PC-9 (cell line): ENCODE data around the gene DNASE2. TPM values are rescaled to one million over a fixed set of nuclear protein-coding genes. Genes with fewer than 3 reads are reported as not detected.
"Not testable (repeated sequence)": the region's sequence is repeated elsewhere in the genome, so short reads cannot be mapped to it uniquely, and the experiment has no call there.

Experiments used
- BruUV-seq: library from RNA; stranded (reverse); fragments of 400-500 nt; replicated peaks from 2 replicates; lab custom pipeline; 2021; lab: Mats Ljungman, UMichigan
- CTCF ChIA-PET: fragments of 300-600 bp; sonication (Branson Sonifier 250); formaldehyde crosslinking; loops from one replicate; lab custom pipeline; 2022; ENCODE audit warnings: antibody characterized with exemption; lab: Charles Lee
- POLR2A ChIA-PET: fragments of 300-600 bp; sonication (Branson Sonifier 250); formaldehyde crosslinking; loops from one replicate; lab custom pipeline; 2022; ENCODE audit warnings: antibody characterized with exemption; ENCODE audit not compliant: unreplicated experiment; lab: Charles Lee
- DNase-seq, 2 experiments: peaks; one replicate each; pipeline versions ENCODE4 v3.0.0 to v3.0.0-alpha.2; 2015 to 2022; ENCODE audit warnings: mixed read lengths in 1 of 2
- H2AFZ ChIP-seq: fragments of 200-600 bp; sonication (generic); 2 replicates; pipeline ENCODE4 v1.8.1; 2017; ENCODE audit warnings: antibody characterized with exemption
- H3F3A ChIP-seq: fragments of 200-600 bp; sonication (generic); 2 replicates; pipeline ENCODE4 v1.8.1; 2017; ENCODE audit warnings: antibody characterized with exemption, mild to moderate bottlenecking, low read depth; ENCODE audit not compliant: insufficient read depth
- H3K27ac ChIP-seq: fragments of 200-600 bp; sonication (generic); 2 replicates; pipeline ENCODE4 v1.6.1; 2016; ENCODE audit warnings: mixed run types
- H3K27me3 ChIP-seq: fragments of 200-600 bp; sonication (generic); 2 replicates; pipeline ENCODE4 v1.6.1; 2016; ENCODE audit warnings: low read depth, mixed run types; ENCODE audit not compliant: insufficient read depth
- H3K36me3 ChIP-seq: fragments of 200-600 bp; sonication (generic); 2 replicates; pipeline ENCODE4 v1.6.1; 2016; ENCODE audit warnings: low read depth, mixed run types
- H3K4me1 ChIP-seq: fragments of 200-600 bp; sonication (generic); replicated peaks from 2 replicates; pipeline ENCODE4 v1.6.1; 2016; ENCODE audit warnings: mixed run types; ENCODE audit not compliant: insufficient read depth
- H3K4me2 ChIP-seq: fragments of 200-600 bp; sonication (generic); 2 replicates; pipeline ENCODE4 v1.6.1; 2017; ENCODE audit warnings: mixed run types
- H3K4me3 ChIP-seq: fragments of 200-600 bp; sonication (generic); 2 replicates; pipeline ENCODE4 v1.6.1; 2016; ENCODE audit warnings: mixed run types
- H3K79me2 ChIP-seq: fragments of 200-600 bp; sonication (generic); 2 replicates; pipeline ENCODE4 v1.6.1; 2017; ENCODE audit warnings: low read depth, mixed run types
- H3K9me2 ChIP-seq: fragments of 200-600 bp; sonication (generic); 2 replicates; pipeline ENCODE4 v1.8.1; 2017; ENCODE audit warnings: mild to moderate bottlenecking; ENCODE audit not compliant: insufficient read depth
- H3K9me3 ChIP-seq: fragments of 200-600 bp; sonication (generic); 2 replicates; pipeline ENCODE4 v1.8.1; 2016; ENCODE audit warnings: low read depth; ENCODE audit not compliant: insufficient read depth
- H4K20me1 ChIP-seq: fragments of 200-600 bp; sonication (generic); 2 replicates; pipeline ENCODE4 v1.8.1; 2017; ENCODE audit not compliant: insufficient read depth
- CTCF ChIP-seq: fragments of 200-600 bp; sonication (generic); conservative IDR thresholded peaks from 2 replicates; pipeline ENCODE4 v1.6.1; 2017; ENCODE audit warnings: mixed run types, antibody characterized with exemption, mild to moderate bottlenecking, moderate library complexity
- EZH2 ChIP-seq: fragments of 200-600 bp; sonication (generic); IDR thresholded peaks from 2 replicates; pipeline ENCODE4 v1.8.0; 2017; ENCODE audit warnings: antibody characterized with exemption, low read depth
- intact Hi-C: fragments of 100-400 bp; cut with micrococcal nuclease; formaldehyde crosslinking; loops from one replicate; pipeline ENCODE4 v1.10.0; 2022; ENCODE audit not compliant: unreplicated experiment
- total RNA-seq: library from RNA; stranded (reverse); gene quantifications from 2 replicates; pipeline ENCODE4 v1.2.3, GENCODE V29; 2021

The DNASE2 gene
- total RNA-seq, 1 experiment from 2014 or later, result 68.4 TPM

DNA sequence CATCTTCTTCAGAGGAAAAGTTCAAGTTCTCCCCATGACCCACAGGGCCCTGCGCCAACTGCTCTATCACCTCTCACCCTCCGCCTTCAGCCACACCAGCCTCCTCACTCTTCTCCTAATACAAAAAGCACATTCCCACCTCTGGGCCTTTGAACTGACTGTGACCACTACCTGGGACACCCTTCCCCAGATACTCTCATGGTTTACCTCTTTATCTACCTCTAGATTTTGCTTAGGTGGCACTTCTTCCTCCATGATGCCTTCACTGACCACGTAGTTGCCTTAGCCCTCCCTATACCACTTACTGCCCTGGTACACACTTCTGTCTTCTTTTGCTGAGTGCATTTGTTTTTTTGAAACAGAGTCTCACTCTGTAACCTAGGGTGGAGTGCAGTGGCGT, 41.7 kb upstream of the DNASE2 start:
- ChIA-PET POLR2A (no interaction called here), CTCF (no interaction called here)
- H3K27ac ChIP-seq, result no peak overlapping the region
- TF ChIP-seq CTCF (no peak), EZH2 (no peak)
- H3K27me3 ChIP-seq, result no peaks in the 10 kb centered on the region
- no peaks in the 10 kb centered on the region for H3K9me2 ChIP-seq
- intact Hi-C loops, result no loop called here
- H3K4me3 ChIP-seq, result no peak overlapping the region
- H3K4me2 ChIP-seq, result no peak overlapping the region
- H3K36me3 ChIP-seq, result peaks cover 35% of the 10 kb centered on the region
- no peaks in the 10 kb centered on the region for H3K79me2 ChIP-seq
- DNase-seq, result no peak
- H2AFZ ChIP-seq, result no peak overlapping the region
- no peaks in the 10 kb centered on the region for H4K20me1 ChIP-seq
- H3K4me1 ChIP-seq, result no peaks in the 10 kb centered on the region; the same call in 1 of the 2 replicates
- no TSS peak for BruUV-seq
- peaks cover 31% of the 10 kb centered on the region for H3F3A ChIP-seq
- H3K9me3 ChIP-seq, result no peaks in the 10 kb centered on the region

GRCh38 chr19:12921047-12921446, 39.8 kb upstream of the DNASE2 start:
- Histone ChIP-seq H3K4me3 (no peak overlapping the region), H3K36me3 (peaks cover 26% of the 10 kb centered on the region; the same call in 1 of the 2 replicates), H3K9me2 (no peaks in the 10 kb centered on the region), H3K4me2 (no peak overlapping the region), H4K20me1 (no peaks in the 10 kb centered on the region), H3K4me1 (no peaks in the 10 kb centered on the region; the same call in 1 of the 2 replicates), H3K79me2 (no peaks in the 10 kb centered on the region), H2AFZ (no peak overlapping the region), H3K27me3 (no peaks in the 10 kb centered on the region), H3K9me3 (no peaks in the 10 kb centered on the region), H3K27ac (no peak overlapping the region), H3F3A (peaks cover 31% of the 10 kb centered on the region)
- intact Hi-C loops, result no loop called here
- ChIA-PET CTCF (no interaction called here), POLR2A (interaction anchor here (1.1 kb wide), 1 partner anchor 30 kb away, joined by 15 read pairs; the partner anchor contains the start of gene GCDH)
- BruUV-seq, result no TSS peak
- no peak for DNase-seq
- TF ChIP-seq CTCF, result no peak
- no peak for TF ChIP-seq EZH2

- H3K36me3 ChIP-seq, result 0 out of 2 replicates have a peak, but pooled peaks cover 4% of the 10 kb centered on the region
- H3K4me1 ChIP-seq, result no peaks in the 10 kb centered on the region; the same call in 1 of the 2 replicates
- POLR2A ChIA-PET, result no interaction called here
- no peak for DNase-seq
- H3K4me3 ChIP-seq, result no peak overlapping the region
- CTCF ChIA-PET, result no interaction called here
- BruUV-seq, result no TSS peak
- no peak overlapping the region for H2AFZ ChIP-seq
- no peaks in the 10 kb centered on the region for H3K9me3 ChIP-seq
- no peaks in the 10 kb centered on the region for H3K9me2 ChIP-seq
- no peak overlapping the region for H3K4me2 ChIP-seq
- peaks cover 29% of the 10 kb centered on the region for H3F3A ChIP-seq
- H3K79me2 ChIP-seq, result no peaks in the 10 kb centered on the region
- TF ChIP-seq CTCF (no peak), EZH2 (no peak)
- no peaks in the 10 kb centered on the region for H3K27me3 ChIP-seq
- intact Hi-C loops, result loop anchor here (2.0 kb wide), 1 partner anchor 27 kb away; the partner anchor contains the start of gene GCDH
- H4K20me1 ChIP-seq, result no peaks in the 10 kb centered on the region
- no peak overlapping the region for H3K27ac ChIP-seq
These were observed 37.0 kb upstream of the DNASE2 start for GRCh38 chr19:12918253-12918652.

GRCh38 chr19:12915860-12916259, 34.6 kb upstream of the DNASE2 start:
- H3K4me2 ChIP-seq, BruUV-seq, intact Hi-C loops, H3K36me3 ChIP-seq, H3K4me3 ChIP-seq, H3K27ac ChIP-seq, H3K79me2 ChIP-seq, H3K4me1 ChIP-seq, H2AFZ ChIP-seq, POLR2A ChIA-PET, H3K27me3 ChIP-seq, H3K9me2 ChIP-seq, DNase-seq, H4K20me1 ChIP-seq, H3K9me3 ChIP-seq: not testable (repeated sequence)
- CTCF ChIA-PET, result interaction anchor here (0.7 kb wide), 2 partner anchors 28 to 316 kb away, joined by 3 to 6 read pairs; no protein-coding TSS in a partner anchor
- peaks cover 20% of the 10 kb centered on the region for H3F3A ChIP-seq
